ENCODE data around the gene BRINP1. TPM values are rescaled to one million over a fixed set of nuclear protein-coding genes. Genes with fewer than 3 reads are reported as not detected.

Gene BRINP1
- total and polyA plus RNA-seq, 10 of the 15 experiments (the other 5 are each of a cell fraction or from before 2014, with no cell fraction given) = not detected

GRCh38 chr9:119273984-119274665 is 95.1 kb downstream of the BRINP1 start:
- TF ChIP-seq SREBF2 (IDR thresholded peaks at IDR 0.05; ENCODE audit: low read length) (no peak), RUNX3 (IDR thresholded peaks at IDR 0.05; ENCODE audit: low read length) (no peak), POLR2AphosphoS2 (IDR thresholded peaks at IDR 0.05; ENCODE audit: low read depth, low read length) (no peak), NFYA (IDR thresholded peaks at IDR 0.05; ENCODE audit: borderline replicate concordance, low read depth, low read length) (no peak), CHD1 (IDR thresholded peaks at IDR 0.05; ENCODE audit: low read depth, low read length) (no peak), GATAD2B (conservative IDR thresholded peaks at IDR 0.05; ENCODE audit: low read depth) (no peak), JUND (IDR thresholded peaks at IDR 0.05; ENCODE audit: low read depth, low read length) (no peak), BCLAF1 (IDR thresholded peaks at IDR 0.05) (no peak), IRF5 (IDR thresholded peaks at IDR 0.05; ENCODE audit: borderline replicate concordance) (no peak), RB1 (IDR thresholded peaks at IDR 0.05; ENCODE audit: borderline replicate concordance) (no peak), NFXL1 (IDR thresholded peaks at IDR 0.05; ENCODE audit: borderline replicate concordance) (no peak), STAT3 (IDR thresholded peaks at IDR 0.05; ENCODE audit: low read depth, low read length) (no peak), TARDBP (IDR thresholded peaks at IDR 0.05; ENCODE audit: borderline replicate concordance) (no peak), BMI1 (IDR thresholded peaks at IDR 0.05; ENCODE audit: borderline replicate concordance) (no peak)
- TF ChIP-seq, protein P1, sequence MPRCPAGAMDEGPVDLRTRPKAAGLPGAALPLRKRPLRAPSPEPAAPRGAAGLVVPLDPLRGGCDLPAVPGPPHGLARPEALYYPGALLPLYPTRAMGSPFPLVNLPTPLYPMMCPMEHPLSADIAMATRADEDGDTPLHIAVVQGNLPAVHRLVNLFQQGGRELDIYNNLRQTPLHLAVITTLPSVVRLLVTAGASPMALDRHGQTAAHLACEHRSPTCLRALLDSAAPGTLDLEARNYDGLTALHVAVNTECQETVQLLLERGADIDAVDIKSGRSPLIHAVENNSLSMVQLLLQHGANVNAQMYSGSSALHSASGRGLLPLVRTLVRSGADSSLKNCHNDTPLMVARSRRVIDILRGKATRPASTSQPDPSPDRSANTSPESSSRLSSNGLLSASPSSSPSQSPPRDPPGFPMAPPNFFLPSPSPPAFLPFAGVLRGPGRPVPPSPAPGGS (IDR thresholded peaks at IDR 0.05; ENCODE audit: borderline replicate concordance, insufficient read depth, low read depth, low read length, poor library complexity, severe bottlenecking) = no peak
- ChIA-PET POLR2A (no interaction called here), CTCF (interaction anchor here (0.6 kb wide), 1 partner anchor 314 kb away, joined by 4 read pairs; no protein-coding TSS in a partner anchor), SMC1A (ENCODE audit: uncharacterized antibody, unreplicated experiment) (no interaction called here), RAD21 (ENCODE audit: unreplicated experiment) (no interaction called here)
- no peak for ATAC-seq
- H3K27ac ChIP-seq (ENCODE audit: control insufficient read depth, insufficient read depth) = no peak overlapping the region
- no peaks in the 10 kb centered on the region; a peak in 1 of 4 replicates for H3K27me3 ChIP-seq (replicated peaks in 1 of 2; ENCODE audit: control insufficient read depth in 2 of 2, insufficient read depth in 2 of 2, low read length in 1 of 2)
- no peaks in the 10 kb centered on the region for H3K79me2 ChIP-seq (ENCODE audit: control insufficient read depth, insufficient read depth, low read length)
- FAIRE-seq = no peak
- H3K9ac ChIP-seq (ENCODE audit: control insufficient read depth, insufficient read depth, low read length) = no peak overlapping the region
- in situ Hi-C loops (cut with MboI) (no loop called here), intact Hi-C loops (cut with micrococcal nuclease; ENCODE audit: unreplicated experiment) (no loop called here)
- DNase-seq (ENCODE audit: low read depth, low spot score) = no peak
- H3K9me3 ChIP-seq (replicated peaks; ENCODE audit: control insufficient read depth, insufficient read depth, low read length) = no peaks in the 10 kb centered on the region
- BruUV-seq (replicated peaks) = no TSS peak
- H3K36me3 ChIP-seq (ENCODE audit: control insufficient read depth in 2 of 2, insufficient read depth in 2 of 2, low read length in 1 of 2) = no peaks in the 10 kb centered on the region
- WGBS (ENCODE audit: insufficient coverage, insufficient replicate concordance, low lambda C conversion rate, missing lambda C conversion rate) = 0% methylated on average over 3 of the region's 3 CpGs
- no peak overlapping the region for H3K4me2 ChIP-seq (ENCODE audit: control insufficient read depth, insufficient read depth)
- no peak overlapping the region for H3K4me3 ChIP-seq
- H4K20me1 ChIP-seq (ENCODE audit: control insufficient read depth, insufficient read depth) = no peaks in the 10 kb centered on the region
- H3K4me1 ChIP-seq (ENCODE audit: control insufficient read depth, insufficient read depth, low read length) = no peaks in the 10 kb centered on the region
- H2AFZ ChIP-seq (ENCODE audit: control insufficient read depth, low read depth, low read length) = no peak overlapping the region

Data from GM12878 (cell line).